ENCODE data around the gene TIE1. TPM values are rescaled to one million over a fixed set of nuclear protein-coding genes. Genes with fewer than 3 reads are reported as not detected.

The TIE1 gene
- total RNA-seq, 1 donor from 2014 or later, result 49.6 TPM

DNA sequence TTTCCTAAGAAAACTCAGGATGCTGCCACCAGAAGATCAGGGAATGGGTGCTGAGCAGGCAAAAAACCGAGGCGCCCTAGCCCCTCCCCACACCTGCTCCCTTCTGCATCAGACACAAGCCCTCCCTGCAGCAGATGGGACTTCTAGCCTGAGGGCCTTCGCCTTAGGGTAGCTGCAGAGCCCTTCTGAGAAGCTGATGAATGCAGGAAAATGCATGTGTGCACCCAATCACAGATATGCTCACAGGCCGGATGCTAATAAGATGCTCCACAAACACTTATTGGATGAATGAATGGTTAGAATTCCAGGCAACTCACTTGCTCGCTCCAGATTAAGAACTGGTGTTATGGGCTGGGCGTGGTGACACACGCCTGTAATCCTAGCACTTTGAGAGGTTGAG lies 8.6 kb upstream of the TIE1 start:
- H3K4me1 ChIP-seq (ENCODE audit: control insufficient read depth in 3 of 3, insufficient read depth in 3 of 3, low read length in 3 of 3), result peaks cover 2 to 19% (median 12%) of the 10 kb centered on the region in 3 donors
- H3K27me3 ChIP-seq (ENCODE audit: control insufficient read depth in 3 of 3, insufficient read depth in 3 of 3, low read length in 3 of 3), result no peaks in the 10 kb centered on the region
- no peak overlapping the region for H3K27ac ChIP-seq (ENCODE audit: low read depth, low read length)
- H3K9me3 ChIP-seq (ENCODE audit: control insufficient read depth in 3 of 3, low read length in 3 of 3), result no peaks in the 10 kb centered on the region
- H3K4me3 ChIP-seq (ENCODE audit: low read length in 3 of 3), result no peak overlapping the region
- no peaks in the 10 kb centered on the region for H3K36me3 ChIP-seq (ENCODE audit: control insufficient read depth in 3 of 3, insufficient read depth in 3 of 3, low read length in 3 of 3)
- H3K9ac ChIP-seq (ENCODE audit: low read depth in 1 of 3, low read length in 3 of 3), result no peak overlapping the region

DNA sequence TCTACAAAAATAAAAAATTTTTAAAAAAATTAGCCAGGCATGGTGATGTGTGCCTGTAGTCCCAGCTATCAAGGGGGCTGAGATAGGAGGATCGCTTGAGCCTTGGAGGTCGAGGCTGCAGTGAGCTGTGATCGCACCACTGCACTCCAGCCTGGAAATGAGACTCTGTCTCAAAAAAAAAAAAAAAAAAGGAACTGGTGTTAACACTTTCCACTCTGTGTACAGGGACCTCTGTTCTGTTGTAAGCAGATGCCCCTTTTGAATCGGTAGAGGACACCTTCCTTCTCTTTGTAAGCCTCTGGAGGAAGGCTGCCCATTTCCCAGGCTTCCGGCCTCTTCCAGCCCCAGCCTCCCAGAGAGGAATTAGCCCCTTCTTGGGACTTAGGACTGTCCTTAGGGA lies 8.1 kb upstream of the TIE1 start:
- peaks cover 2 to 19% (median 12%) of the 10 kb centered on the region in 3 donors for H3K4me1 ChIP-seq (ENCODE audit: control insufficient read depth in 3 of 3, insufficient read depth in 3 of 3, low read length in 3 of 3)
- H3K27me3 ChIP-seq (ENCODE audit: control insufficient read depth in 3 of 3, insufficient read depth in 3 of 3, low read length in 3 of 3), result no peaks in the 10 kb centered on the region
- no peak overlapping the region for H3K27ac ChIP-seq (ENCODE audit: low read depth, low read length)
- H3K4me3 ChIP-seq (ENCODE audit: low read length in 3 of 3), result no peak overlapping the region
- no peaks in the 10 kb centered on the region for H3K36me3 ChIP-seq (ENCODE audit: control insufficient read depth in 3 of 3, insufficient read depth in 3 of 3, low read length in 3 of 3)
- H3K9ac ChIP-seq (ENCODE audit: low read depth in 1 of 3, low read length in 3 of 3), result no peak overlapping the region
- H3K9me3 ChIP-seq (ENCODE audit: control insufficient read depth in 3 of 3, low read length in 3 of 3), result no peaks in the 10 kb centered on the region

DNA sequence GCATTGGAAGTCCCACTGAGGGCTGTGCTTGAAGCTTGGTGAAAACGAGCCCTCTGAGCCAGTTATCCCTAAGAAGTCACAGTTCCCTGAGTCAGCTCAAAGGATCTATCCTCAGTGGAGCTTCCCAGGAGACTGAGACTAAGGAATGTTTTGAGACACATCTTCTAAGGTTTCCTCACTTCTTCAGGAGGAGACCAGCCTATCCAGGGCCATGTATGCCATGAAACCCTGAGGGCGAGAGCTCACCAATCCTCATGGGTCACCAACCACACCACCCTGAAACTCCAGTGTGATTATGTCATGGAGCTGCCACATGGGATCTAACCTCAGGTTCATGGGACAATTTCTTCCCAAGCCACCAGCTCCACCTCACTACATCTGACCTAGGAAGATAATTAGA lies 7.6 kb upstream of the TIE1 start:
- Histone ChIP-seq H3K27ac (ENCODE audit: low read depth, low read length) (no peak overlapping the region), H3K27me3 (ENCODE audit: control insufficient read depth in 3 of 3, insufficient read depth in 3 of 3, low read length in 3 of 3) (no peaks in the 10 kb centered on the region), H3K36me3 (ENCODE audit: control insufficient read depth in 3 of 3, insufficient read depth in 3 of 3, low read length in 3 of 3) (no peaks in the 10 kb centered on the region), H3K4me3 (ENCODE audit: low read length in 3 of 3) (no peak overlapping the region), H3K9ac (ENCODE audit: low read depth in 1 of 3, low read length in 3 of 3) (no peak overlapping the region), H3K4me1 (ENCODE audit: control insufficient read depth in 3 of 3, insufficient read depth in 3 of 3, low read length in 3 of 3) (peaks cover 2 to 19% (median 12%) of the 10 kb centered on the region in 3 donors), H3K9me3 (ENCODE audit: control insufficient read depth in 3 of 3, low read length in 3 of 3) (no peaks in the 10 kb centered on the region)

DNA sequence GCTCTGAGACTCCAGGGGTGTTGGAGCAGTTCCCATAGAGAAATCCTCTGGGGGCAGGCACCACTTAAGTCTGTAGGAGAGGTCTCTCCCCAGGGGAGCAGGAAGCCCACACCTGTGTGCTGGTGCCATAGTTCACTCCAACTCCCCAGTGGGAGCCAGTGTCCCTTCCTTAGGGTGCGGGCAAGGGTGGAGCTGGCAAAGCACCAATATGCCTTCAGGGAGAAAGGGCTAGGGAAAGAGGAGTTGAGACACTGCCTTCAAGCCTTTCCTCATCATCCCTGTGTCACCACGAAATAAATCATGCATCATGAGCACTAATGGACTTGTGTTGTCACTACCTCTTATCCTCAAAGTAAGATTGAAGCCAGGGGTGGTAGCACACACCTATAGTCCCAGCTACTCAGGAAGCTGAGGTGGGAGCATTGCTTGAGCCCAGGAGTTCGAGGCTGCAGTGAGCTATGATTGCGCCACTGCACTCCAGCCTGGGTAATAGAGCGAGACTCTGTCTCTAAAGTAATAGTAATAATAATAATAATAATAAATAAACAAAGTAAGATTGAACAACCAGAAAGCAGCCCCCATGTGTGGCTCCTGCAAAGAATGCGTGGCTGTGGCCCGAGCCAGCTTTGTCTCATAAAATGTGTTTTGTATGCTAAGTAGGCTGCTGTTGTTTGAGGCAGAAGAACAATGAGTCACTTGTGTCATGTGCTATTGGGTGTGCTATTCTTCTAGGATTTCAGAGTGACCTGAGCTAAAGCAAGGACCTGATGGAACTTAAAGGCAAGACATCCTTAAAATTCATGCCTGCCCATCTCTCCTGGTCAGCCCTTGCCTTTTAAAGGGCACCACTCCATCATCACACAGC lies 6.7 kb upstream of the TIE1 start:
- no peaks in the 10 kb centered on the region for H3K9me3 ChIP-seq (ENCODE audit: control insufficient read depth in 3 of 3, low read length in 3 of 3)
- no peaks in the 10 kb centered on the region for H3K36me3 ChIP-seq (ENCODE audit: control insufficient read depth in 3 of 3, insufficient read depth in 3 of 3, low read length in 3 of 3)
- H3K4me3 ChIP-seq (ENCODE audit: low read length in 3 of 3), result no peak overlapping the region
- H3K4me1 ChIP-seq (ENCODE audit: control insufficient read depth in 3 of 3, insufficient read depth in 3 of 3, low read length in 3 of 3), result peaks cover 2 to 19% (median 12%) of the 10 kb centered on the region in 3 donors
- H3K27ac ChIP-seq (ENCODE audit: low read depth, low read length), result peak overlapping the region; percentile 51
- no peak overlapping the region for H3K9ac ChIP-seq (ENCODE audit: low read depth in 1 of 3, low read length in 3 of 3)
- no peaks in the 10 kb centered on the region for H3K27me3 ChIP-seq (ENCODE audit: control insufficient read depth in 3 of 3, insufficient read depth in 3 of 3, low read length in 3 of 3)

DNA sequence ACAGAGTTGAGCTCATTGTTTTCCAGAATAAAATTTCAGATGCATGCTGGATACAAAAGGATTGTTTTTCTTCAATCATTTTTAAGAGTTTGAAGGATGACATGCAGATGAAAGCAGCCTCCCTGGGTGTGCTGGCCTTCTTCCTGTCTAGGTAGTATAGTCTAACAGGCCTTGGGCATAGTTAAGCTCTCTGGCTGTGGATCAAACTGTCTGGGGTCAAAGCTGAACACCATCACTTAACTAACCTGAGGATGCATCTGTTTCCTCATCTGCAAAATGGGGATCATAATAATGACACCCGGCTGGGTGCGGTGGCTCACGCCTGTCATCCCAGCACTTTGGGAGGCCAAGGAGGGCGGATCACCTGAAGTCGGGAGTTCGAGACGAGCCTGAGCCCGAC lies 6.0 kb upstream of the TIE1 start:
- H3K4me1 ChIP-seq (ENCODE audit: control insufficient read depth in 3 of 3, insufficient read depth in 3 of 3, low read length in 3 of 3), result peaks cover 5 to 19% (median 12%) of the 10 kb centered on the region in 3 donors
- no peak overlapping the region for H3K4me3 ChIP-seq (ENCODE audit: low read length in 3 of 3)
- H3K36me3 ChIP-seq (ENCODE audit: control insufficient read depth in 3 of 3, insufficient read depth in 3 of 3, low read length in 3 of 3), result no peaks in the 10 kb centered on the region
- H3K9ac ChIP-seq (ENCODE audit: low read depth in 1 of 3, low read length in 3 of 3), result no peak overlapping the region
- H3K9me3 ChIP-seq (ENCODE audit: control insufficient read depth in 3 of 3, low read length in 3 of 3), result no peaks in the 10 kb centered on the region
- peak overlapping the region; percentile 51 for H3K27ac ChIP-seq (ENCODE audit: low read depth, low read length)
- H3K27me3 ChIP-seq (ENCODE audit: control insufficient read depth in 3 of 3, insufficient read depth in 3 of 3, low read length in 3 of 3), result no peaks in the 10 kb centered on the region

DNA sequence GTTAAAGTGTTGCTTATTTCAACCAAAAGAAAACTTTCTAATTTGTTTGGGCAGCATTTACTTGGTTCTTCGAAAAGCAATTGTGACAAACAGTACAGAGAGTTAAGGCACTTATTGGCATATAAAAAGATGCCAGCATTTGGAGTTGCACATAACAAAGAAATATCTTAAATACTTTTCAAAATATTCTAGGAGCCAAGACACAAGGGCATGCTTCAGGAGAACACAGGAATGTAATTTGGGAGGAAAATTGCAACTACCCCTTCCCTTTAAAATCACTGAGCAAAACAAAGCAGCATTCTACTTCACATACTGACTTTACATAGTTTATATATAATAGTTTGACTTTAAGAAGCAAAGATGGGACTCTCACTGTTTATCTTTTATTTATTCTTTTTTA lies 4.6 kb upstream of the TIE1 start:
- H3K27ac ChIP-seq (ENCODE audit: low read depth, low read length), result peak overlapping the region; percentile 2

DNA sequence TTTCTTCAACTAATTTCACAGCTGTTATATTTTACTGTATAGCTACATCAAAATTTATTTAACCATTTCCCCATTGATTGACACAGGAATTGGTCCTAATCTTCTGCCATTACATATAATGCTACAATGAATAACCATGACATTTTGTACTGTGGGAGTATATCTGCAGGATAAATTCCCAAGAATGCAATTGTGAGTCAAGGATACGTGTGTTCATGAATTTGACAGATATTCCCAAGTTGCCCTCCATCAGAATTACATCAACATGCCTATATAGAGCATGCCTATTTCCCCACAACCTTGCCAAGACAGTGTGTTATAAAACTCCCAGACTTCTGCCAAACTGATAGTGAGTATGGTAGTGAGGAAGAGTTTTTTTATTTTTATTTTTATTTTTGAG lies 2.7 kb upstream of the TIE1 start:
- H3K4me3 ChIP-seq (ENCODE audit: low read length in 3 of 3), result no peak overlapping the region
- H3K27me3 ChIP-seq (ENCODE audit: control insufficient read depth in 3 of 3, insufficient read depth in 3 of 3, low read length in 3 of 3), result no peaks in the 10 kb centered on the region
- no peaks in the 10 kb centered on the region for H3K9me3 ChIP-seq (ENCODE audit: control insufficient read depth in 3 of 3, low read length in 3 of 3)
- H3K36me3 ChIP-seq (ENCODE audit: control insufficient read depth in 3 of 3, insufficient read depth in 3 of 3, low read length in 3 of 3), result no peaks in the 10 kb centered on the region
- H3K4me1 ChIP-seq (ENCODE audit: control insufficient read depth in 3 of 3, insufficient read depth in 3 of 3, low read length in 3 of 3), result peaks cover 7 to 17% (median 16%) of the 10 kb centered on the region in 3 donors
- no peak overlapping the region for H3K27ac ChIP-seq (ENCODE audit: low read depth, low read length)
- H3K9ac ChIP-seq (ENCODE audit: low read depth in 1 of 3, low read length in 3 of 3), result no peak overlapping the region

More for the DNA sequence above, 4.6 kb upstream of the TIE1 start:
- Histone ChIP-seq H3K9me3 (ENCODE audit: control insufficient read depth in 3 of 3, low read length in 3 of 3) (no peaks in the 10 kb centered on the region), H3K9ac (ENCODE audit: low read depth in 1 of 3, low read length in 3 of 3) (no peak overlapping the region), H3K27me3 (ENCODE audit: control insufficient read depth in 3 of 3, insufficient read depth in 3 of 3, low read length in 3 of 3) (no peaks in the 10 kb centered on the region), H3K36me3 (ENCODE audit: control insufficient read depth in 3 of 3, insufficient read depth in 3 of 3, low read length in 3 of 3) (no peaks in the 10 kb centered on the region), H3K4me1 (ENCODE audit: control insufficient read depth in 3 of 3, insufficient read depth in 3 of 3, low read length in 3 of 3) (peaks cover 7 to 19% (median 16%) of the 10 kb centered on the region in 3 donors), H3K4me3 (ENCODE audit: low read length in 3 of 3) (no peak overlapping the region)

DNA sequence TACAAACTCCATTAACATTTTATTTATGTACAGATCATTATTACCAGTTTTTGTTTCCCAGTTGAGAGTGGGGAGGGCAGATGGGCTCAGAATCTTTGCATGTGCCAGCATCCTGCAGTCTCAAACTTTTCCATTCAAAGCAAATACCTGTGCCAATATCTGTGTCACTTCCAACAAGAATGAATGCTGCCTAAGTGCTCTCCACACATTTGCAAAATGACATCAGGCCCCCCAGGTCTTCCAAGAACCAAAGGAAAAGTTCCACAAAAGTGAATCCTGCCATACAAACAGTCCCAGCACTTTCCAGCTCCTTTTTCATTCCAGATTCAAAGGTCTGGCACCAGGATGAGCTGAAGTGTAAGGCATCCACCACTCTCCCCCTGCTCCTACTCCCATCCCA lies 1.7 kb upstream of the TIE1 start:
- Histone ChIP-seq H3K4me1 (ENCODE audit: control insufficient read depth in 3 of 3, insufficient read depth in 3 of 3, low read length in 3 of 3) (peaks cover 11 to 13% (median 11%) of the 10 kb centered on the region in 3 donors), H3K36me3 (ENCODE audit: control insufficient read depth in 3 of 3, insufficient read depth in 3 of 3, low read length in 3 of 3) (no peaks in the 10 kb centered on the region), H3K27ac (ENCODE audit: low read depth, low read length) (peak overlapping the region; percentile 47)

DNA sequence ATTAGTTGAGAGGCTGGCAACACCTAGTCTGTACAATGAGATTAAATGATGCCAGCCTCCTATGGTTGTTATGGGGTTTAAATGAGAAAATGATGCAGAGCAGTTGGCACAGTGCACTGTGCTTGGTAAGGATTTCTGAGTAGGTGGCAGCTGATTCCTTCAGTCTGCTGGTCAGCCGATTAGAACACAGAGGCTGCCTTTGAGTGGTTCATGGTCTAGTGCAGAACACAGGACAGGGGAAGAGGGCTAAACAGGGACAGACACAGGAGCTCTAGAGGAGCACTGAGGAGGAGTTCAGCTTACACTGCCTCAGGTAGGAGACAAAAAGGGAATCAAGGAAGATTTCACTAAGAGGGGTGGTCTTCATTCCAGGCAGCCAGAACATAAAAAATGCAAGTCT lies 1.4 kb downstream of the TIE1 start:
- H3K9ac ChIP-seq (ENCODE audit: low read depth in 1 of 3, low read length in 3 of 3), result peak overlapping the region in 2 of 3 donors; percentile 10 to 38
- no peak overlapping the region for H3K27ac ChIP-seq (ENCODE audit: low read depth, low read length)
- H3K4me3 ChIP-seq (ENCODE audit: low read length in 3 of 3), result peak overlapping the region; percentile 10 to 57 (median 54)

More for the DNA sequence above, 1.7 kb upstream of the TIE1 start:
- no peaks in the 10 kb centered on the region for H3K9me3 ChIP-seq (ENCODE audit: control insufficient read depth in 3 of 3, low read length in 3 of 3)
- H3K27me3 ChIP-seq (ENCODE audit: control insufficient read depth in 3 of 3, insufficient read depth in 3 of 3, low read length in 3 of 3), result no peaks in the 10 kb centered on the region
- H3K9ac ChIP-seq (ENCODE audit: low read depth in 1 of 3, low read length in 3 of 3), result no peak overlapping the region
- no peak overlapping the region for H3K4me3 ChIP-seq (ENCODE audit: low read length in 3 of 3)

DNA sequence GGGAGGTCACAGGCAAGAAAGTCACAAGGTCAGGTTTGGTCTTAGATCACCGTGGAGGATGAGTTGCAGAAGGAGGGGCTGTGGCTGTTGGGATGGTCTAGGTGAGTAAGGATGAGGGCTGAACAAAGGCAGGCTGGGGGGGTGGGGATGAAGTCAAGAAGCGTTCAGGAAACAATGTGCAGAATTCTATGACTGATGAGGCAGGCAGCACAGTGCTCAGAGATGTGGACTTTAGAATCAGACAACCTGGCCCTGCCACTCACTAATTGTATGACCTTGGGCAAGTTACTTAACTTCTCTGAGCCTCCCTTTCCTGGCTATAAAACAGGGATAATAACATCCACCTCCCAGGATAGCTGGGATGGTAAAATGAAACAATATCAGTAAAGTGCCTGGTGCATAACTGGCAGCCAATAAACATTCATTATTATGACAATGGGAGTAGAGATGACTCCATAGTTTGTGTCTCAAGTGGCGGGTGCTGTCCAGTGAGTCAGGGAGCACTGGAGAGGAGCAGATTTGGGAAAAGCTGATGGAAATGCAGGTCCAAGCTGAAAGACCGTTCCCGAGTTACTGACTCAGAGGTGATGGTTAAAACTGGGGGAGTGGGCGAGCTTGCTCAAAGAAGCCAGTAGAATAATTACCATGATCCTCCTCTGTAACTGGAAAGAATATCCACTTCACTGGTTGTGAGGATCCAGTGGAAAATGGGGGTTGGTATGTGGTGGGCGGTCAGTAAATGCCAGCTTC lies 2.1 kb downstream of the TIE1 start:
- Histone ChIP-seq H3K4me1 (ENCODE audit: control insufficient read depth in 3 of 3, insufficient read depth in 3 of 3, low read length in 3 of 3) (peaks cover 4 to 19% (median 6%) of the 10 kb centered on the region in 3 donors), H3K27ac (ENCODE audit: low read depth, low read length) (no peak overlapping the region), H3K27me3 (ENCODE audit: control insufficient read depth in 3 of 3, insufficient read depth in 3 of 3, low read length in 3 of 3) (no peaks in the 10 kb centered on the region), H3K4me3 (ENCODE audit: low read length in 3 of 3) (peak overlapping the region; percentile 10 to 57 (median 54)), H3K36me3 (ENCODE audit: control insufficient read depth in 3 of 3, insufficient read depth in 3 of 3, low read length in 3 of 3) (peaks cover 0 to 4% (median 2%) of the 10 kb centered on the region in 3 donors), H3K9ac (ENCODE audit: low read depth in 1 of 3, low read length in 3 of 3) (peak overlapping the region in 1 of 3 donors; percentile 10), H3K9me3 (ENCODE audit: control insufficient read depth in 3 of 3, low read length in 3 of 3) (no peaks in the 10 kb centered on the region)

More for the DNA sequence above, 1.4 kb downstream of the TIE1 start:
- Histone ChIP-seq H3K27me3 (ENCODE audit: control insufficient read depth in 3 of 3, insufficient read depth in 3 of 3, low read length in 3 of 3) (no peaks in the 10 kb centered on the region), H3K36me3 (ENCODE audit: control insufficient read depth in 3 of 3, insufficient read depth in 3 of 3, low read length in 3 of 3) (peaks cover 0 to 4% (median 2%) of the 10 kb centered on the region in 3 donors), H3K4me1 (ENCODE audit: control insufficient read depth in 3 of 3, insufficient read depth in 3 of 3, low read length in 3 of 3) (peaks cover 4 to 19% (median 6%) of the 10 kb centered on the region in 3 donors), H3K9me3 (ENCODE audit: control insufficient read depth in 3 of 3, low read length in 3 of 3) (no peaks in the 10 kb centered on the region)
